IMR-90 (cell line): ENCODE results near the gene GRK2.

Experiments used
- CTCF ChIP-seq: conservative IDR thresholded peaks from 2 replicates; pipeline ENCODE4 v1.5.1; 2012; ENCODE audit warnings: mild to moderate bottlenecking, low read depth, low read length, improper control_type of control experiment
- MXI1 ChIP-seq: IDR thresholded peaks from 2 replicates; pipeline ENCODE4 v1.6.1; 2012; ENCODE audit warnings: low read depth, mild to moderate bottlenecking, low read length, moderate library complexity, borderline replicate concordance
- POLR2A ChIP-seq: IDR thresholded peaks from 2 replicates; pipeline ENCODE4 v1.6.1; 2012; ENCODE audit warnings: mild to moderate bottlenecking, low read depth, low read length
- USF2 ChIP-seq: fragments of 150-350 bp; IDR thresholded peaks from 2 replicates; pipeline ENCODE4 v1.6.1; 2017; ENCODE audit warnings: mild to moderate bottlenecking, antibody characterized with exemption, low read length, low read depth

- TF ChIP-seq CTCF: no peak
- TF ChIP-seq MXI1: no peak
- TF ChIP-seq USF2: no peak
- no peak for TF ChIP-seq POLR2A
Measured at GRCh38 chr11:67243051-67243450, 23.2 kb upstream of the GRK2 start.
